ENCODE data around the gene LAMA5.

The LAMA5 gene

GRCh38 chr20:62409931-62410745 lies 43.0 kb upstream of the LAMA5 start:
- H3K4me3 ChIP-seq (ENCODE audit: insufficient read depth, low read depth, low read length, poor library complexity, severe bottlenecking) = no peak overlapping the region
- no peaks in the 10 kb centered on the region for H3K36me3 ChIP-seq (ENCODE audit: control insufficient read depth, insufficient read depth, low read length)
- no peak overlapping the region for H3K27ac ChIP-seq (ENCODE audit: insufficient read depth, low read length, poor library complexity, severe bottlenecking)
- H3K9me3 ChIP-seq (ENCODE audit: control insufficient read depth, low read length) = no peaks in the 10 kb centered on the region
- no peak for DNase-seq
- no peaks in the 10 kb centered on the region for H3K27me3 ChIP-seq (replicated peaks; ENCODE audit: control insufficient read depth, insufficient read depth, low read length, poor library complexity, severe bottlenecking)
- peaks cover 15% of the 10 kb centered on the region for H3K4me1 ChIP-seq (ENCODE audit: control insufficient read depth, insufficient read depth, low read length, poor library complexity, severe bottlenecking)

GRCh38 chr20:62409086-62409853 lies 42.2 kb upstream of the LAMA5 start:
- no peak for DNase-seq
- H3K4me3 ChIP-seq (ENCODE audit: insufficient read depth, low read depth, low read length, poor library complexity, severe bottlenecking) = no peak overlapping the region
- H3K27ac ChIP-seq (ENCODE audit: insufficient read depth, low read length, poor library complexity, severe bottlenecking) = no peak overlapping the region
- H3K9me3 ChIP-seq (ENCODE audit: control insufficient read depth, low read length) = no peaks in the 10 kb centered on the region
- H3K27me3 ChIP-seq (replicated peaks; ENCODE audit: control insufficient read depth, insufficient read depth, low read length, poor library complexity, severe bottlenecking) = no peaks in the 10 kb centered on the region
- no peaks in the 10 kb centered on the region for H3K36me3 ChIP-seq (ENCODE audit: control insufficient read depth, insufficient read depth, low read length)
- peaks cover 15% of the 10 kb centered on the region for H3K4me1 ChIP-seq (ENCODE audit: control insufficient read depth, insufficient read depth, low read length, poor library complexity, severe bottlenecking)

GRCh38 chr20:62408640-62409039 lies 41.5 kb upstream of the LAMA5 start:
- no peak overlapping the region for H3K4me3 ChIP-seq (ENCODE audit: insufficient read depth, low read depth, low read length, poor library complexity, severe bottlenecking)
- peaks cover 15% of the 10 kb centered on the region for H3K4me1 ChIP-seq (ENCODE audit: control insufficient read depth, insufficient read depth, low read length, poor library complexity, severe bottlenecking)
- H3K27ac ChIP-seq (ENCODE audit: insufficient read depth, low read length, poor library complexity, severe bottlenecking) = no peak overlapping the region
- no peaks in the 10 kb centered on the region for H3K36me3 ChIP-seq (ENCODE audit: control insufficient read depth, insufficient read depth, low read length)
- H3K27me3 ChIP-seq (replicated peaks; ENCODE audit: control insufficient read depth, insufficient read depth, low read length, poor library complexity, severe bottlenecking) = no peaks in the 10 kb centered on the region
- no peak for DNase-seq
- H3K9me3 ChIP-seq (ENCODE audit: control insufficient read depth, low read length) = no peaks in the 10 kb centered on the region

GRCh38 chr20:62408055-62408454 lies 40.9 kb upstream of the LAMA5 start:
- Histone ChIP-seq H3K27ac (ENCODE audit: insufficient read depth, low read length, poor library complexity, severe bottlenecking) (no peak overlapping the region), H3K4me1 (ENCODE audit: control insufficient read depth, insufficient read depth, low read length, poor library complexity, severe bottlenecking) (peaks cover 15% of the 10 kb centered on the region)

GRCh38 chr20:62407221-62407992 lies 40.3 kb upstream of the LAMA5 start, which contains the start of gene CABLES2:
CABLES2 (minus strand) TSS chr20:62407285; CDS start chr20:62407276, 9 bp downstream.
- no peaks in the 10 kb centered on the region for H3K36me3 ChIP-seq (ENCODE audit: control insufficient read depth, insufficient read depth, low read length)
- peak within 1 kb of the TSS; percentile 74 for H3K4me3 ChIP-seq (ENCODE audit: insufficient read depth, low read depth, low read length, poor library complexity, severe bottlenecking)
- H3K4me1 ChIP-seq (ENCODE audit: control insufficient read depth, insufficient read depth, low read length, poor library complexity, severe bottlenecking) = peaks cover 15% of the 10 kb centered on the region
- H3K27ac ChIP-seq (ENCODE audit: insufficient read depth, low read length, poor library complexity, severe bottlenecking) = peak within 1 kb of the TSS; percentile 51
- no peaks in the 10 kb centered on the region for H3K27me3 ChIP-seq (replicated peaks; ENCODE audit: control insufficient read depth, insufficient read depth, low read length, poor library complexity, severe bottlenecking)
- H3K9me3 ChIP-seq (ENCODE audit: control insufficient read depth, low read length) = no peaks in the 10 kb centered on the region
- DNase-seq = peak; percentile 81 to 86 (median 84)

More at GRCh38 chr20:62408055-62408454, 40.9 kb upstream of the LAMA5 start:
- no peak for DNase-seq
- Histone ChIP-seq H3K27me3 (replicated peaks; ENCODE audit: control insufficient read depth, insufficient read depth, low read length, poor library complexity, severe bottlenecking) (no peaks in the 10 kb centered on the region), H3K9me3 (ENCODE audit: control insufficient read depth, low read length) (no peaks in the 10 kb centered on the region), H3K36me3 (ENCODE audit: control insufficient read depth, insufficient read depth, low read length) (no peaks in the 10 kb centered on the region), H3K4me3 (ENCODE audit: insufficient read depth, low read depth, low read length, poor library complexity, severe bottlenecking) (no peak overlapping the region)

- Histone ChIP-seq H3K4me1 (ENCODE audit: control insufficient read depth, insufficient read depth, low read length, poor library complexity, severe bottlenecking) (peaks cover 15% of the 10 kb centered on the region), H3K4me3 (ENCODE audit: insufficient read depth, low read depth, low read length, poor library complexity, severe bottlenecking) (peak overlapping the region; percentile 74), H3K27me3 (replicated peaks; ENCODE audit: control insufficient read depth, insufficient read depth, low read length, poor library complexity, severe bottlenecking) (no peaks in the 10 kb centered on the region), H3K9me3 (ENCODE audit: control insufficient read depth, low read length) (no peaks in the 10 kb centered on the region), H3K36me3 (ENCODE audit: control insufficient read depth, insufficient read depth, low read length) (no peaks in the 10 kb centered on the region), H3K27ac (ENCODE audit: insufficient read depth, low read length, poor library complexity, severe bottlenecking) (peak overlapping the region; percentile 51)
- DNase-seq = no peak
Observed at GRCh38 chr20:62406635-62407176, 39.6 kb upstream of the LAMA5 start.

- peak overlapping the region; percentile 74 for H3K4me3 ChIP-seq (ENCODE audit: insufficient read depth, low read depth, low read length, poor library complexity, severe bottlenecking)
- no peaks in the 10 kb centered on the region for H3K27me3 ChIP-seq (replicated peaks; ENCODE audit: control insufficient read depth, insufficient read depth, low read length, poor library complexity, severe bottlenecking)
- H3K36me3 ChIP-seq (ENCODE audit: control insufficient read depth, insufficient read depth, low read length) = no peaks in the 10 kb centered on the region
- DNase-seq = no peak
- H3K9me3 ChIP-seq (ENCODE audit: control insufficient read depth, low read length) = no peaks in the 10 kb centered on the region
- H3K27ac ChIP-seq (ENCODE audit: insufficient read depth, low read length, poor library complexity, severe bottlenecking) = peak overlapping the region; percentile 51
- H3K4me1 ChIP-seq (ENCODE audit: control insufficient read depth, insufficient read depth, low read length, poor library complexity, severe bottlenecking) = peaks cover 15% of the 10 kb centered on the region
Observed at GRCh38 chr20:62405981-62406513, 38.9 kb upstream of the LAMA5 start.

- Histone ChIP-seq H3K27ac (ENCODE audit: insufficient read depth, low read length, poor library complexity, severe bottlenecking) (no peak overlapping the region), H3K9me3 (ENCODE audit: control insufficient read depth, low read length) (no peaks in the 10 kb centered on the region), H3K4me1 (ENCODE audit: control insufficient read depth, insufficient read depth, low read length, poor library complexity, severe bottlenecking) (peaks cover 13% of the 10 kb centered on the region), H3K27me3 (replicated peaks; ENCODE audit: control insufficient read depth, insufficient read depth, low read length, poor library complexity, severe bottlenecking) (no peaks in the 10 kb centered on the region), H3K36me3 (ENCODE audit: control insufficient read depth, insufficient read depth, low read length) (no peaks in the 10 kb centered on the region), H3K4me3 (ENCODE audit: insufficient read depth, low read depth, low read length, poor library complexity, severe bottlenecking) (no peak overlapping the region)
- no peak for DNase-seq
Observed at GRCh38 chr20:62405108-62405980, 38.2 kb upstream of the LAMA5 start.

GRCh38 chr20:62404761-62405107 lies 37.6 kb upstream of the LAMA5 start:
- Histone ChIP-seq H3K36me3 (ENCODE audit: control insufficient read depth, insufficient read depth, low read length) (no peaks in the 10 kb centered on the region), H3K4me1 (ENCODE audit: control insufficient read depth, insufficient read depth, low read length, poor library complexity, severe bottlenecking) (peaks cover 12% of the 10 kb centered on the region), H3K4me3 (ENCODE audit: insufficient read depth, low read depth, low read length, poor library complexity, severe bottlenecking) (no peak overlapping the region), H3K27me3 (replicated peaks; ENCODE audit: control insufficient read depth, insufficient read depth, low read length, poor library complexity, severe bottlenecking) (no peaks in the 10 kb centered on the region), H3K9me3 (ENCODE audit: control insufficient read depth, low read length) (no peaks in the 10 kb centered on the region), H3K27ac (ENCODE audit: insufficient read depth, low read length, poor library complexity, severe bottlenecking) (no peak overlapping the region)
- no peak for DNase-seq
